EL (cell line): ENCODE results near the gene COX7A1.
"Not testable (repeated sequence)": the region's sequence is repeated elsewhere in the genome, so short reads cannot be mapped to it uniquely, and the experiment has no call there.

Source experiments
- DNase-seq: peaks from one replicate; pipeline ENCODE4 v3.0.0-alpha.2; 2016

Gene COX7A1

DNA sequence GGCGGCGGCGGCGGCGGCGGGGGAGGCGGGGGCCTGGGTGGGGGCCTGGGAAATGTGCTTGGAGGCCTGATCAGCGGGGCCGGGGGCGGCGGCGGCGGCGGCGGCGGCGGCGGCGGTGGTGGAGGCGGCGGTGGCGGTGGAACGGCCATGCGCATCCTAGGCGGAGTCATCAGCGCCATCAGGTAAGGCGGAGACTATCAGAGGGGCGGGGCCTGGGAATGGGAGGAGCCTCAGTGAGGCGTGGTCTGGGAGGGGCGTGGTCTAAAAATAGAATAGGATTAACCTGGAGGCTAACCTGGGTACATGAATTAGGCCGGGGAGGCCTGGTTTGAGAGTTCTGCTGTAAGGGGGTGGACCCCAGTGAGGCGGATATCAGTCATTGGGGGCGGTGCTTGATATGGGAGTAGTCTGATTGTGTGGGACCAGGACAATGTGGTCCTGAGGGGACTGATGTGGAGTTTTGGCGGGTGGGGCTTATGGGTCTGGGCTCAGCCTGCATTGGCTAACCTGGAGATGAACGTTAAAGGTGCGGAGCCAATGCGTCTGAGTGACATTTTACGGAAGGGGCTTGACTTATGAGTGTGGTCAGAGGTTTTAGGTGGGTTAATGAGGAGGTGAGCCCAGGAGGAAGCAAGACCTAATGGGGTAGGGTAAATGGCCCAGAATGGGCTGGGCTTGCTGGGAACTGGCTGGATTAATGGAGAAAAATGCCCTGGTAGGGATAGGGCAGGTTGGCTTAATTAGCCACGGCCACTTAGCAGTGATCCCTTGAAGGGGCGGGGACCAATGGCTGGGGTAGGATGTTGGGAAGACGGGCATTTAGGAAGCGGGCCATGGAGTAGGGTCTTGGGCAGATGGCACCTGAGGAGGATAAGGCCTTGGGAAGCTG lies 11.0 kb downstream of the COX7A1 start:
- peak; percentile 84 for DNase-seq

DNA sequence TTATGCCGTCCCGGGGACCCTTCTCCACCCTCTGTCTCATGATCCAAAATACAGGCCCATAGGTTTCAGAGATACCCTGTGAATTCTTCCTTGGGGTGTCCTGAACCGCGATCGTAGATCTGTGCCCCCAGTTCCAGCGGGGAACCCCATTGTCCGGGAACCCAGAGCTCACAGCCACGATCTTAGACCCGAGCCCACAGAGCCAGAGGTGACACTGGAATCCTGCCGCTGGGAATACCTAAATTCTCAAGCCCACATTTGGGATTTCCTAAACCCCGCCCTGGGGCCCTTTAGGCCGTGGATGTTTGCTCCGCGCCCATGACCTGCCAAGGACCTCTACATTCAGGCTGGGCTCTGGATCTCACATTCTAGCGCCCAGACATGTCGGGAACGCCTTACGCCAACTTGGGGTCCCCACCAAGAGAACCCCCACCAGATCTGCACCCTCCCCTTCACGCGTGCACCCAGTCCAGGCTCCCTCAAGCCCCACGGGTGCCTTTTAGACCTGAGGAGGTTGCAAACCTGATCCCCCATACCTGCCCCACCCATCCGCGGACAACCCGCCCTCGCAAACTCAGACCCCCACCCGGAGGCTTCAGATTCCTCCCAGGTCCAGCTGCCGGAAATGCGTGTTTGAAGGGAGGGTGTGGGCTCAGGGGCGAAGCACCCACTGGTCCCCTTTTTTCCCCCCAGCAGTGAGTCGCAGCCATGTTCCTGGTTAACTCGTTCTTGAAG lies 11.8 kb downstream of the COX7A1 start:
- DNase-seq, result peak; percentile 70

DNA sequence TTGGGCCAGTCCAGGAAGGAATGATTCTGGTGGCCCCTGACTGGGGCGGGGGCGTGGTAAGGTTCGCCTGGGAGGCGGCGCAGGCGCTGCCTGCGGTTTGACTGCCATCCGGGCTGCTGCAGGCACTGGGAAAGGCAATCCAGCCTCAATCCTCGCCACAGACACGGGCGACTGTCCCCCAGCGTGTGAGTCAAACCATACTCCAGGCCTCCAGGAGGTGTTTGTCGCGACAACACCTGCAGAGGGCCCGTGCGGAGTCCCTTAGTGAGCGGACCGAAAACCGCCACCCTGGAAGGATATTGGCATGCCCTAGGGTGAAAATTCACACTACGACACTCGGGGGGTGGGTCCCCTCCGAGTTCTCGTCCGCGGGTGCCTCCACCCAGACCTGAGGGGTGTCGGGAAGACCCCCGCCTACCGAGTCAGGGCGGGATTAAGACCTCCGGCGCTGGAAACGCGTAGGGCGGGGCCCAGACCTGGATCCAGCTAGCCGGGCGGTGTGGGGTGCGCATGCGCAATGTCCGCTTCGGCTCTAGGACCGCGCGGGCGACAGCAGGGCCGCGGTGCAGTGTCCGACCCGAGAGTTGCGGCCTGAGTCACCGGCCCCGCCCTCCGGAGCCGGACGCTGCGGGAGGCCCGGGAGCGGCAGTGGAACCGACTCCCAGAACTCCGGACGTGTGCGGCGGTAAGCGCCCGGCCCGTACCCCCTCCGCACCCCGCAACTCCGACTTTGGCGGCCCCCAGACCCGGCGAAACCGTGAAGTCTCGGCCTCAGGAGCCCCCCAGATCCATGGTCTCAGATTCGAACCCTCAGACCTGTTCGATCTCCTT lies 12.6 kb downstream of the COX7A1 start, which contains the start of gene CAPNS1:
Gene CAPNS1 (plus strand): TSS at position 594 of the 831 bp plus-strand sequence. CDS start 946 bp downstream, outside the sequence.
- DNase-seq, result peak; percentile 96

DNA sequence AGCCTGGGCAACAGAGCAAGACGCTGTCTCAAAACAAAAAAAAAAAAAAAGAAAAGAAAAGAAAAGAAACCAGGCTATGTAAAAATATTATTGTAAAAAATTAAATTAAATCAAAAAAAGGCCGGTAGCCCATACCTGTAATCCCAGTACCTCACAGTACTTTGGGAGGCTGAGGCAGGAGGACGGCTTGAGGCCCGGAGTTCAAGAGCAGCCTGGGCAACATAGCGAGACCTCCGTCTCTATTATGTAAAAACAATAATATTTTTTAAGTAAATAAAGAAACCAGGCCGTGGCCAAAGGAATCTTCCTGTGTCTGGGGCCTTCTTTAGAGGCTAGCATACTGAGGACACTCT lies 13.2 kb downstream of the COX7A1 start:
- DNase-seq, result no peak

DNA sequence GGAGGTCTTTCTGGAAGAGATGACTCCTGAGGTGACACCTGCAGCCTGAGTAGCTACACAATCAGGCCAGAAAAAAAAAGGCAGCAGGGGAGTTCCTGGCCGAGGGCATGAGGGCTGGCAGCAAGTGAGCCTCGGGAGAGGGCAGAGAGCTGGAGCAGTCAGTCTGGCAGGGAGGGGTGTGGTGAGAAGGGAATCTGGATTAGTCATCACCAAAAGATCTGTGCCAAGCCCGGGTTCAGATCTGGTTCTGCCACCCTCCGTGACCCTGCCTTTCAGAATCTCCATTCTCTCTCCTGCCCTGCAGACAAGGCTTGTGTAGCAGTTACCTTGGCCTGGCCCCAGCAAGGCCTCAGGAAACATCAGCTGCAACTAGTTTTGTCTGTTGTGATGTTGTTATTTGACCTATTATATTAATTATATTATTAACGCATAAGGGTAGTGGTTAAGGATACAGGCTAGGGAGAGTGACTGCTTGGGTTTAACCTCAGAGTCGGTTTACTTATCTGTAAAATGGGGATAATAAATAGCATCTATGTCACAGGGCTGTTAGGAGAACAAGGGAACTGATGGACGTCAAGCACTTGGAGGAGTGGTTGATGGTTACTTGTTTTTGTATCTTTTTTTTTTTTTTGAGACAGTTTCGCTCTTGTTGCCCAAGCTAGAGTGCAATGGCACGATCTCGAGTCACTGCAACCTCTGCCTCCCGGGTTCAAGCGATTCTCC lies 15.1 kb downstream of the COX7A1 start:
- DNase-seq, result peak; percentile 78

DNA sequence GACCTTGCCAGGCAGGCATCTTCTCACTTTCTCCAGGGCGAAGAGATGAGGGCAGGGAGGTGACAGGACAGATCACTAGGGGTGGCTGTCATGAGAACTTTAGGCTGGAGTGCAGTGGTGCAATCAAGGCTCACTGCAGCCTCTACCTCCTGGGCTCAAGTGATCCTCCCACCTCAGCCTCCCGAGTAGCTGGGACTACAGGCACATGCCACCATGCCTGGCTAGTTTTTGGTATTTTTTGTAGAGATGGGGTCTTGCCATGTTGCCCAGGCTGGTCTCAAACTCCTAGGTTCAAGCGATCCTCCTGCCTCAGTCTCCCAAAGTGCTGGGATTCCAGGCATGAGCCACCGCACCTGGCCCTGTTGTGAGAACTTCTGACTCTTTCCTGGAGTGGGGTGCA lies 17.4 kb downstream of the COX7A1 start:
- DNase-seq, result not testable (repeated sequence)

DNA sequence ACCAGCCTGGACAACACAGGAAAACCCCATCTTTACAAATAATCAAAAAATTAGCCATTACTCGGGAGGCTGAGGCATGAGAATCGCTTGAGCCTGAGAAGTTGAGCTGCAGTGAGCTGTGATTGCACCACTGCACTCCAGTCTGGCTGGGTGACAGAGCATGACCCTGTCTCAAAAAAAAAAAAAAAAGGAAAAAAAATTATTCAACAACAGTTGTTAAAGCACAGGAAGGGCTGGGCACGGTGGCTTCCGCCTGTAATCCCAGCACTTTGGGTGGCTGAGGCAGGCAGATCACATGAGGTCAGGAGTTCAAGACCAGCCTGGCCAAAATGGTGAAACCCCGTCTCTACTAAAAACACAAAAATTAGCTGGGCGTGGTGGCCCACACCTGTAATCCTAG lies 21.0 kb downstream of the COX7A1 start:
- not testable (repeated sequence) for DNase-seq

DNA sequence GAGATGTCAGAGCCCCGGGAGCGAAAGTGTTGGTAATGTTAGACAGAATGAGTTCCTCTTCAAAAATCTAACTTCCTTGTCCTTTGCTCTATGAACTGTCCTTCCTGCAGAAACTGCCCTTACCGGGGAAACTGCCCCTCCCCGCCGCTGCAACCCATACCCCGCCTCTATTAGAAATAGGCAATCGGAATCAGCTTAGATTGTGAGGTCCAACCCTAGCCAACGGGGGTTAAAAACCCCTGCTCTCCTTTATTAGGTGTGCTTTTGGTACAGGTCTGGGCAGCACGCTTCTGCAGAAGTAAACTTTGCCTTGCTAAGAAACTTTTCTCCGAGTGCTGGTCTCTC lies 23.9 kb downstream of the COX7A1 start:
- no peak for DNase-seq

DNA sequence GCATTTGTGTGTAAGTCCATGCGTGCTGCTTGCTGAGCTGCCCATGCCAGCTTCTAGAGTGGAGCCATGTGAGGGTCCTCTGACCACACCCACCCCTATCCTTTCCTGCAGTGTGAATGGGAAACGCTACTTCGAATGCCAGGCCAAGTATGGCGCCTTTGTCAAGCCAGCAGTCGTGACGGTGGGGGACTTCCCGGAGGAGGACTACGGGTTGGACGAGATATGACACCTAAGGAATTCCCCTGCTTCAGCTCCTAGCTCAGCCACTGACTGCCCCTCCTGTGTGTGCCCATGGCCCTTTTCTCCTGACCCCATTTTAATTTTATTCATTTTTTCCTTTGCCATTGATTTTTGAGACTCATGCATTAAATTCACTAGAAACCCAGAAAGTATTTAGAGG lies 26.7 kb downstream of the COX7A1 start:
- DNase-seq, result no peak

DNA sequence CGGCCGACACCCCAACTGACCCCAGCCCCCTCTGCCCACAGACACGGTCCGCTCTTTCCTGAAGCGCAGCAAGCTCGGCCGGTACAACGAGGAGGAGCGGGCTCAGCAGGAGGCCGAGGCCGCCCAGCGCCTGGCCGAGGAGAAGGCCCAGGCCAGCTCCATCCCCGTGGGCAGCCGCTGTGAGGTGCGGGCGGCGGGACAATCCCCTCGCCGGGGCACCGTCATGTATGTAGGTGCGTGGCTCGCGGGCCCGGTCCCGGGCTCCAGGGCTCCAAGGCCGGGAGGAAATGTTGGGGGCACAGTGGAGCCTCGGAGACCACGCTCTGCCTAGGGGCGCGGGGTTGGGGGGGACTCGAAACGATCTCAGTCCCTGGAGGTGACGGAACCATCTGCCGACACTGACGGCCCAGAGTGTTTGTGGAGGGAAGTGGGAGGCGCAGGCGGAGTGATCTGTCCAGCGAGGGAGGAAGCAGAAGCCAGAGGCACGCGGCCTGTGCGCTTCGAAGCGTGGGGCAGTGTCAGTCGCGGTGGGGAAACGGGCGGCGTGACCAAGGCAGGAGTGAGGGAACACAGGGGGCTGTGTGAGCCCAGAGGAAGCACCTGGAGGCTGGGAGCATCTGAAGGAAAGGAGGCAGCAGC lies 30.6 kb downstream of the COX7A1 start:
- no peak for DNase-seq

DNA sequence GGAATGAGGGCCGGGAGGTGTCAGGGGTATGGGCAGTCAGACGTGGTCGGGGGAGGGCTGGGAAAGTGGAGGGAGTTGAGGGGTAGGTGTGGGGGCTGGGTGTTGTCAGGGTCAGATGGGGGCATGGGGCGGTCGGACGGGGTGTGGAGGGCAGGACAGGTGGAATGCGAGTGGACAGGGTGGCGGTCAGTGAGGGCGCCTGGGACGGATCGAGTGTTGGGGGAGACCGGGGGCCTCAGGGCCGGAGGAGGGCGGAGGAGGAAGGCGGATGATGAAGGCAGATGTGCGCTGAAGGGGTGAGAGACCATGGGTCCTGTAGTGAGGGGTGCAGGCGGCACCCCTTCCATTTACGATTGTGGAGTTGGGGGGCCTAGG lies 31.3 kb downstream of the COX7A1 start:
- DNase-seq, result no peak

DNA sequence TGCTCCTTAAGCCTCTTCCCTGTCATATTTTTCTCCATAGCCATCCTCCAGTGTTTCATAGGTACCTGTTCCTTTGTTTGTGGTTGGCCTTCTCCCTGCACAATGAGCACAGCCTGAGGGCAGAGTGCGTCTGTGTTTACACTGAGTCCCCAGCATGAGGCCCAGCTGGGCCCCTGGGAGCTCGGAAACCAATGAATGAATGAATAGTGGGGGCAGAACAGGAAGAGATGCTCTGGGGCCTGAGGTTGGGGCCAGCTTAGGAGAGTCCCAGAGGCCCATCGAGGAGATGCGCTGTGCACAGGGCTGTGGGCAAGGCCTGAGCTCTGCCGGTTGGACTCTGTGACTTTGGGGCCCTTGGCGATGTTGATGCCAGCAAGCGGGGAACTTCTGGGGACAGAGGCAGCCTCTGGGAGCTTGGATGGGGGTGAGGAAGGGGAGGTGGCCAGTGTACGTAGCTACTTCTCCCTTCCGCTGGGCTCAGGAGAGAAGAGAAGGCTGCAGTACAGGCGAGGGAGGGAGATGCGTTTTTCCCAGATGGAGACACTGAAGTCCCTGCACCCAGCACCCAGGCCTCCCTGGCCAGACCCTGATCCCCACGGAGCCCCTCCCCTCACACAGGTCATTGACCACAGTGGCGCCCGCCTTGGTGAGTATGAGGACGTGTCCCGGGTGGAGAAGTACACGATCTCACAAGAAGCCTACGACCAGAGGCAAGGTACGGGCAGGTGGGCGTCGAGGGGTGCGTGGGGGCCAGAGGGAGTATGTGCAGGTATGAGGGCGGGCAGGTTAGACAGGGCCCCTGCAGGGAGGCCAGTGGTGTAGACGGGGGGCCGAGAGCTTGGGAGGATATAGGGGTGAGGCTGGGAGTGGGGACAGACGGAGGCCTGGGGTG lies 31.9 kb downstream of the COX7A1 start:
- no peak for DNase-seq

DNA sequence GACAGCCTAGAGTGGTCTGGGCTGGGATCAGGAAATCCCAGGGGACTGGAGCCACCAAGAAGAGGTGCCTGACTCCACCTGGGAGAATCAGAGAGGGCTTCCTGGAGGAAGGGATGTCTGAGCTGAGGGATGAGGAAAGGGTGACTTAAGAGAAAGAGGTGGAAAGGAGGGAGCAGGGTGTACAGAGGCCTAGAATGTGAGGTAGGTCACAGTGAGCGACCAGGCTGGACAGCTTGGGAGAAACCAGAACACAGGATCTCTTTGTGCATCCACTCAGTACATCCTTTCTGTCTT lies 36.0 kb downstream of the COX7A1 start:
- no peak for DNase-seq

DNA sequence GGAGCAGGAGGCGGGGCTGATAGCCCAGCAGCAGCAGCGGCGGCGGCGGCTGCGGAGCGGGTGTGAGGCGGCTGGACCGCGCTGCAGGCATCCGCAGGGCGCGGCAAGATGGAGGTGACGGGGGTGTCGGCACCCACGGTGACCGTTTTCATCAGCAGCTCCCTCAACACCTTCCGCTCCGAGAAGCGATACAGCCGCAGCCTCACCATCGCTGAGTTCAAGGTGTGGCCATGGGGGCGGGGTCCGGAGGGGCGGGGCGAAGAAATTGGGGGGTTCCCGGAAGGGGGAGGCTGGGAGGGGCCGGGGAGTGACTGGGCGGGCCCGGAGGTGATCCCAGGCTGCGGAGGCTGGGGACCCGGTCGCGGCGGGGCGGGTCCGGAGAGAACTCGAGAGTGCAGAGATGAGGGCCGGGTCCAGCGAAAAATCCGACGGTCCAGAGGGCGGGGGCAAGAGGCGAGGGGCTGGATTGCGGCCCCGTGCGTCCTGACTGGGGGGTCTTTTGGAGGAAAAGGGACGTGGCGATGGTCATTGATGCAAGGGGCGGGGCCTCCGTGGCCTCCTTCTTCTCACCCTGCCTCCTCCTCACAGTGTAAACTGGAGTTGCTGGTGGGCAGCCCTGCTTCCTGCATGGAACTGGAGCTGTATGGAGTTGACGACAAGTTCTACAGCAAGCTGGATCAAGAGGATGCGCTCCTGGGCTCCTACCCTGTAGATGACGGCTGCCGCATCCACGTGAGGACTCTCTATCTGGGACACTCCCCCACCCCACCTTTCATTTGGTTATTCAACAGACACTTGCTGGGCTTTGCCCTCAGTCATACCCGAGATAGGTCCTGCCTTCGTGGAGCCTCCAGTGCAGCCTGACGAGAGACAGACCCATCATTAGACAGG lies 36.5 kb downstream of the COX7A1 start, which contains the start of gene TBCB:
Gene TBCB (plus strand): TSS at position 16 of the 891 bp plus-strand sequence. CDS start 93 bp downstream, at position 109.
- DNase-seq, result no peak

DNA sequence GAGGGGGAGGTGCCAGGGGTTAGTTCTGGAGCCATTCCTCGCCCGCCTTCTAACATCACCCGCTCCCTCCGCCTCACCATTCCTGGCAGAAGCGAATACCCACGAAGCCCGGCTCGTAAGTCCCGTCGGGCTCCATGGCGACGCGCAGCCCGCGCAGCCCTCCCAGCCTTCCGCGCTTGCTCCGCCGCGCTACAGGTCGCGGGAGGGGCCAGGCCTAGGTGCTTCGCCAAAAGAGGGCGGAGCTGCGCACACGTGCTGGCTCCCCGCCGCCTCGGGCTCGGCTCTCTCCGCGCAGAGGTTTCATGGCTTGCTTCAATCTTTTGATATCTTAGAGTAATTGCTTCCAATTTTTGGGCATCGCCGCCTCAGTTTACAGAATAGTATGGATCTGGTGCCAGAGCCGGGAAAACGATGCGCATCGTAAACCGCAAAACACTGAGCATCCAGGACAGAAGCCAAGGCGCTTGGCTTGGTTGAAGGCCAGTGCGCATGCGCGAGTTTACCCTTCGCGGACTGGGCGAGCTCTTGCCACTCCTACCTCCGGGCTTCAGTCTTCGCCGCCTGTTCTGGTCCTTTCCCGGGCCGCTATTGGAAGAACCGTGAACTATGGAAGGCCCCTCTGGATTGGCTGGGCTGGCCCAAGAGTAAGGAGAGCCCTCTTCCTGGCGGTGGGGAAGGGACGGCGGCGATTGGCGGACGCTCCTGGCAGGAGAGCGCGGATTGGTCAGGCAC lies 37.4 kb downstream of the COX7A1 start, which contains the start of gene POLR2I:
Gene POLR2I (minus strand): TSS at position 155 of the 732 bp plus-strand sequence. CDS start 19 bp downstream, at position 136.
- peak; percentile 100 for DNase-seq

DNA sequence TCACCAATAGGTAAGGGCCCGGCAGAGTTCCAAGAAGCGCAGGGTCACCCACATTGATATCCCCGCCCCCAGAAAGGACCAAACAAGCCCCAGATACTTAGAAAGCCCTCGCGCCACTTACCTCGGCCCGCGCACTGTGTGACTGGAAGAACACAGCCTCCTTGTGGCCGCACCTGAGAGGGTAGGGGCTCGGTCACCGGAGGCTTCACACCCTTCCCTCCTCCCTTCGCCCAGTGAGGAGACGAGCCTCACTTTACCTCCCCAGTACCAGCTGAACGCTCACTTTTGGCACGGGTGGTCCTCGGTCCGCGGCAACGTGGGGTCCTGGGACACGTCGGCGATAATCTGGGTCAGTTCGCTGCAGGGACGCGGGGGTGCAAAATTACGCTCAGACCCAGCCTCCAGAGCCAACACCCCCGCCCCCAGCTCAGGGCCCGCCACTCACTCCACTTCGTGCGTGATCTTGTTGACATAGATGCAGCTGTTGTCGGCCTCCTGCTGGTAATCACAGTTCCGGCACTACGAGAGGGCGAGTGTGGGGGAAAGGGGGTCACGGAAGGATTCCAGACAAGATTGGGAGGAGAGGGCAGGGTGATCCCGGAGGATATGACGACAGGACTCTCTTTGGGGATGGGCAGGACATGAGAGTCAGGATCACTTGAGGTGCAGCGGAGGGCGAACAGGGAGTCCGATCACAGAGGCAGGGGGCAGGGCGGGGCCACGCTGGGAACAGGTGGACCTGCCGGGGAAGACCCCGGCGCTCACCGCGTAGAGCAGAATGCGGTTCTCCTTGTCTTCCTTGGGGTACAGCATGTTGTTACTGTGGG lies 38.1 kb downstream of the COX7A1 start:
- DNase-seq, result peak; percentile 49

DNA sequence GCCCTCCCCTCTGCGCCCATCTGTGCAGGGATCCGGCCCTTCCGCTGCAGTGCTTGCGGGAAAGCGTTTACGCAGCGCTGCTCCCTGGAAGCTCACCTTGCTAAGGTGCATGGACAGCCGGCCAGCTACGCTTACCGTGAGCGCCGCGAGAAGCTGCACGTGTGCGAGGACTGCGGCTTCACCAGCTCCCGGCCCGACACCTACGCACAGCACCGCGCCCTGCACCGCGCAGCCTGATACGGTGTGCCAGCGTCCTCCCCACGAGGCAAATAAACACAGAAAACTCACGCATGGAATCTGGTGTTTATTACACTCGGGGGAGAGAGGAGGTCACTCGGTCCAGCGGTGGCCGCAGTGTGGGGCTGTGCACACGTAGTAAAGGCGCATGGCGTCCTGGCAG lies 38.8 kb downstream of the COX7A1 start:
- DNase-seq, result no peak

DNA sequence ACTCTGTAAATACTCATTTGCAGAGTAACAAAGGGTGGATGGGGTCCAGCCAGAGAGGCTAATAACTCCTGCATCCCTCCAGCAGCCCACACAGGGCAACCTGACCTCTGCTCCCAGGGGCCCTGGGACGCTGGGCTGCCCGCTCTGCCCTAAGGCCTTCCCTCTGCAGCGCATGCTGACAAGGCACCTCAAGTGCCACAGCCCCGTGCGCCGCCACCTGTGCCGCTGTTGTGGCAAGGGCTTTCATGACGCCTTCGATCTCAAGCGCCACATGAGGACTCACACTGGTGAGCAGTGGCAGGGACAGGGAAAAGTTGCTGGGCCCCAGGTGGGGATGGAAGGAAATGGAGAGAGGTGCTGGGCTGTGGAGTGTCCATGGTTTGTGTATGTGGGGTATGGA lies 39.6 kb downstream of the COX7A1 start:
- no peak for DNase-seq
